Natural killer cell (primary cell): ENCODE results near the gene MFGE8. TPM values are rescaled to one million over a fixed set of nuclear protein-coding genes. Genes with fewer than 3 reads are reported as not detected.

Experiments used
- ATAC-seq, 3 donors: fragments of 150-1000 bp in 2 of 3; fragments of 200-7000 bp in 1 of 3; cut with Tn5 transposase; 1 replicate in 1 of 3; 2 replicates in 2 of 3; pipeline ENCODE4 v1.10.0; 2021; ENCODE audit warnings: mild to moderate bottlenecking in 2 of 3, moderate library complexity in 2 of 3
- DNase-seq, 2 donors: peaks; one replicate each; pipeline versions ENCODE4 v3.0.0 to v3.0.0-alpha.2; 2013 to 2021; ENCODE audit warnings: mixed read lengths in 1 of 2
- H3K27ac ChIP-seq: one replicate; pipeline ENCODE4 v1.5.1; 2013; ENCODE audit warnings: mild to moderate bottlenecking, low read length
- H3K27me3 ChIP-seq: one replicate; pipeline ENCODE4 v1.6.1; 2013; ENCODE audit warnings: low read length; ENCODE audit not compliant: control insufficient read depth, insufficient read depth
- H3K36me3 ChIP-seq: one replicate; pipeline ENCODE4 v1.6.1; 2013; ENCODE audit warnings: low read length; ENCODE audit not compliant: control insufficient read depth, insufficient read depth
- H3K4me1 ChIP-seq: one replicate; pipeline ENCODE4 v1.6.1; 2013; ENCODE audit warnings: low read length; ENCODE audit not compliant: control insufficient read depth, insufficient read depth
- H3K4me3 ChIP-seq: one replicate; pipeline ENCODE4 v1.5.1; 2013; ENCODE audit warnings: low read length
- H3K9me3 ChIP-seq: one replicate; pipeline ENCODE4 v1.6.1; 2013; ENCODE audit warnings: low read length; ENCODE audit not compliant: control insufficient read depth, insufficient read depth
- H3K27ac Mint-ChIP-seq, 2 donors: one replicate each; pipeline ENCODE4 v1.8.0; 2022; ENCODE audit warnings: mild to moderate bottlenecking in 2 of 2, mixed read lengths in 2 of 2, moderate library complexity in 1 of 2
- H3K27me3 Mint-ChIP-seq, 2 donors: one replicate each; pipeline ENCODE4 v1.8.0; 2022; ENCODE audit warnings: low read depth in 2 of 2, mixed read lengths in 2 of 2
- H3K36me3 Mint-ChIP-seq: one replicate; pipeline ENCODE4 v1.8.0; 2022; ENCODE audit warnings: mixed read lengths
- H3K4me1 Mint-ChIP-seq, 2 donors: one replicate each; pipeline ENCODE4 v1.8.0; 2022; ENCODE audit warnings: mixed read lengths in 2 of 2
- H3K4me3 Mint-ChIP-seq: one replicate; pipeline ENCODE4 v1.8.0; 2022; ENCODE audit warnings: mild to moderate bottlenecking, moderate library complexity, mixed read lengths
- H3K9me3 Mint-ChIP-seq, 2 donors: one replicate each; pipeline ENCODE4 v1.8.0; 2022; ENCODE audit warnings: mixed read lengths in 2 of 2
- WGBS: methylation state at CpG from one replicate; pipeline ENCODE4 v1.1.7; 2013; ENCODE audit warnings: missing lambda C conversion rate; ENCODE audit not compliant: insufficient coverage; 5-methylcytosine and 5-hydroxymethylcytosine counted together
- intact Hi-C: fragments of 100-400 bp; cut with micrococcal nuclease; formaldehyde crosslinking; loops from one replicate; pipeline ENCODE4 v1.14.2; 2022
- total RNA-seq, 4 donors: library from RNA; stranded (reverse); fragments of 120-200 nt in 1 of 4; gene quantifications; one replicate each; pipeline versions ENCODE4 v1.2.3 to v1.2.4, GENCODE V29; 2013 to 2022
- TF ChIP-seq, protein P1 (sequence below): fragments of 200-600 bp; IDR thresholded peaks from one replicate; pipeline ENCODE4 v1.8.0; 2022; ENCODE audit warnings: antibody characterized with exemption

The MFGE8 gene
- total RNA-seq, 3 donors from 2014 or later (not counting 1 experiment from before 2014, with no cell fraction given): 39.0 to 110 (median 72.5) TPM

DNA sequence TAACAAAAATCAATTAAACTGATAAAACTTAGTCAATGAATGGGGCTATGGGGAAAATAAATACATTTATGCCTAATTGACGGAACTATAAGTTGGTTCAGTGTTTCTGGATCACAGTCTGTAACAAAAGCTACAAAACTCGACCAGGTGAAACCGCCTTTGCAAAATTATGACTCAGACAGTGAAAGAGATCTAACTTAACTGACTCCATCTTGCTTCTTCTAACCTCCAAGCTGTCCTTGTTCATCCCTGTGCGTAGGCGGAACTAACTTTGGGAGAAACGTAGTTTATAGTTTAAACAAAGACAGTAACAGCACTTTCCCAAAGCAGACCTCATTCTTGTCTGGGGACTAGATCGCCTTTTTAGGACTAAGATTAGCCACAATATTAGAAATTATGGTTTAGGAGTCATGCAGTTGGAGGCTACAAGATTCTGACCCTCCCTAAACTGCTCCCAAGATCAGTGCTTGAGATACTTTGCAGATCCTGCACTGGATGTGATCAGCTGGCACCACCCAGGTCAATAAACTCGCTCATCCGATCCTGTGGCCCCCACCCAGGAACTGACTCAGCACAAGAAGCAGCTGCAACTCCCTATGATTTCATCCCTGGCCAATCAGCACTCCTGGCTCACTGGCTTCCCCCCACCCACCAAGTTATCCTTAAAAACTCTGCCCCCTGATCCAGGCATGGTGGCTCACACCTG, 7.2 kb upstream of the MFGE8 start:
- Mint-ChIP-seq H3K4me1 (no peaks in the 10 kb centered on the region), H3K36me3 (no peaks in the 10 kb centered on the region), H3K4me3 (no peak overlapping the region), H3K27me3 (peaks cover 8 to 14% of the 10 kb centered on the region in 2 donors), H3K9me3 (no peaks in the 10 kb centered on the region), H3K27ac (no peak overlapping the region)
- Histone ChIP-seq H3K27ac (no peak overlapping the region), H3K9me3 (no peaks in the 10 kb centered on the region), H3K4me1 (no peaks in the 10 kb centered on the region), H3K27me3 (no peaks in the 10 kb centered on the region), H3K36me3 (no peaks in the 10 kb centered on the region), H3K4me3 (no peak overlapping the region)
- TF ChIP-seq, protein P1, sequence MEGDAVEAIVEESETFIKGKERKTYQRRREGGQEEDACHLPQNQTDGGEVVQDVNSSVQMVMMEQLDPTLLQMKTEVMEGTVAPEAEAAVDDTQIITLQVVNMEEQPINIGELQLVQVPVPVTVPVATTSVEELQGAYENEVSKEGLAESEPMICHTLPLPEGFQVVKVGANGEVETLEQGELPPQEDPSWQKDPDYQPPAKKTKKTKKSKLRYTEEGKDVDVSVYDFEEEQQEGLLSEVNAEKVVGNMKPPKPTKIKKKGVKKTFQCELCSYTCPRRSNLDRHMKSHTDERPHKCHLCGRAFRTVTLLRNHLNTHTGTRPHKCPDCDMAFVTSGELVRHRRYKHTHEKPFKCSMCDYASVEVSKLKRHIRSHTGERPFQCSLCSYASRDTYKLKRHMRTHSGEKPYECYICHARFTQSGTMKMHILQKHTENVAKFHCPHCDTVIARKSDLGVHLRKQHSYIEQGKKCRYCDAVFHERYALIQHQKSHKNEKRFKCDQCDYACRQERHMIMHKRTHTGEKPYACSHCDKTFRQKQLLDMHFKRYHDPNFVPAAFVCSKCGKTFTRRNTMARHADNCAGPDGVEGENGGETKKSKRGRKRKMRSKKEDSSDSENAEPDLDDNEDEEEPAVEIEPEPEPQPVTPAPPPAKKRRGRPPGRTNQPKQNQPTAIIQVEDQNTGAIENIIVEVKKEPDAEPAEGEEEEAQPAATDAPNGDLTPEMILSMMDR: no peak
- DNase-seq (no peak), ATAC-seq (no peak)
- 76% methylated on average over 9 of the region's 9 CpGs for WGBS
- intact Hi-C loops: no loop called here

DNA sequence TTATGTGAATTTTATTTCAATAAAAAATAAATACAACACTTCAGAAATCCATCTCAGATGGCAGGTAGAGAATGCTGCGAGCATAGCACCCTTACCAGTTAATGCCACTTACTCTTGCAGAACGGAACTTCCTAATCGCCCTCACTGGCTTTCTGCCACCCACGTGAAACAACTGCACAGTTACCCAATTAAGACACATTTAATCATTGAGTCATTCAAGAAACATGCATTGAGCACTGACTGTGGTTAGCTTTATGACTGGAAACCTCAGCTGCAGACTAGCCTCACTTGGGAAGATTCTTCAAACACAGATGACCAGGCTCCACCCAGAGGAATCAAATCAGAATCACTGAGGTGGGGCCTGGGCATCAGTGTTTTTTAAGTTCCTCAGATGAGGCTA, 5.6 kb upstream of the MFGE8 start:
- no peaks in the 10 kb centered on the region for H3K9me3 Mint-ChIP-seq
- no peaks in the 10 kb centered on the region for H3K36me3 Mint-ChIP-seq
- peaks cover 8 to 12% of the 10 kb centered on the region in 2 donors for H3K27me3 Mint-ChIP-seq
- DNase-seq (peak in 1 of 2 donors; percentile 3), ATAC-seq (no peak)
- H3K27ac Mint-ChIP-seq: no peak overlapping the region
- H3K36me3 ChIP-seq: no peaks in the 10 kb centered on the region
- no peaks in the 10 kb centered on the region for H3K27me3 ChIP-seq
- 57% methylated on average over 4 of the region's 4 CpGs for WGBS
- no peak overlapping the region for H3K4me3 Mint-ChIP-seq
- H3K4me1 ChIP-seq: no peaks in the 10 kb centered on the region
- H3K4me1 Mint-ChIP-seq: peaks cover 0 to under 1% of the 10 kb centered on the region in 2 donors
- TF ChIP-seq, protein P1: no peak
- no peaks in the 10 kb centered on the region for H3K9me3 ChIP-seq
- H3K27ac ChIP-seq: no peak overlapping the region
- intact Hi-C loops: no loop called here
- no peak overlapping the region for H3K4me3 ChIP-seq

DNA sequence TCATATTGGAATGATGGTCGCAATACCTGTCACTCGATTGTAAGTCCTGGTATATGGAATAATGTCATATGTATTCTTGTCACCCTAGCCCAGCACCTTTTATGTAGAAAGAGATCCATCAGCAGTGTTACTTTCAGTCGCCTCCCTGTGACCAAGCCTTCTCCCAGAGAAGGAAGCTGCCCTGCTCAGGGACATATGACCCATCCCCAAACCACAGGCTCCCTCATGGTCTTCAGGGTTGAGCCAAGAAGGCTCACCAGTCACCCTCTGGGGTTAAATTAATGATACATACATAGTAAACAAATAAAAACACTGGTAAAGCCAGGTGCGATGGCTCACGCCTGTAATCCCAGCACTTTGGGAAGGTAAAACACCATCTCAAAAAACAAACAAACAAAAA, 4.6 kb upstream of the MFGE8 start:
- Mint-ChIP-seq H3K4me1 (peaks cover 5 to 8% of the 10 kb centered on the region in 2 donors), H3K9me3 (no peaks in the 10 kb centered on the region), H3K27me3 (peaks cover 4 to 8% of the 10 kb centered on the region in 2 donors), H3K27ac (no peak overlapping the region), H3K36me3 (no peaks in the 10 kb centered on the region), H3K4me3 (no peak overlapping the region)
- Histone ChIP-seq H3K4me1 (peaks cover 2% of the 10 kb centered on the region), H3K27me3 (no peaks in the 10 kb centered on the region), H3K4me3 (no peak overlapping the region), H3K27ac (no peak overlapping the region), H3K9me3 (no peaks in the 10 kb centered on the region), H3K36me3 (no peaks in the 10 kb centered on the region)
- intact Hi-C loops: no loop called here
- ATAC-seq (no peak), DNase-seq (no peak)
- TF ChIP-seq, protein P1: no peak
- 79% methylated on average over 3 of the region's 5 CpGs for WGBS

DNA sequence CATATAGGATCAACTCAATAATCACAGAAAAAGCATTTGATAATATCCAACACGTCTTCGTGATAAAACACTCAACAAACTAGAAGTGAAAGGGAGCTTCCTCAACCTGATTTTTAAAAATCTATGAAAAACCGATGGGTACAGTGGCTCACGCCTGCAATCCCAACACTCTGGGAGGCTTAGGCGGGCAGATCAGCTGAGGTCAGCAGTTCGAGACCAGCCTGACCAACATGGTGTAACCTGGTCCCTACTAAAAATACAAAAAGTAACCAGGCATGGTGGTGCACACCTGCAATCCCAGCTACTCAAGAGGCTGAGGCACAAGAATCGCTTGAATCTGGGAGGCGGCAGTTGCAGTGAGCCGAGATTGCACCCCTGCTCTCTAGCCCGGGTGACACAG, 2.2 kb upstream of the MFGE8 start:
- Histone ChIP-seq H3K27ac (no peak overlapping the region), H3K27me3 (no peaks in the 10 kb centered on the region), H3K4me1 (peaks cover 13% of the 10 kb centered on the region), H3K36me3 (no peaks in the 10 kb centered on the region), H3K4me3 (no peak overlapping the region), H3K9me3 (no peaks in the 10 kb centered on the region)
- intact Hi-C loops: no loop called here
- peaks cover 12 to 21% of the 10 kb centered on the region in 2 donors for H3K4me1 Mint-ChIP-seq
- no peak overlapping the region for H3K27ac Mint-ChIP-seq
- H3K36me3 Mint-ChIP-seq: no peaks in the 10 kb centered on the region
- ATAC-seq (no peak), DNase-seq (no peak)
- TF ChIP-seq, protein P1: no peak
- 95% methylated on average over 7 of the region's 10 CpGs for WGBS
- H3K27me3 Mint-ChIP-seq: peaks cover 4 to 8% of the 10 kb centered on the region in 2 donors
- no peak overlapping the region for H3K4me3 Mint-ChIP-seq
- H3K9me3 Mint-ChIP-seq: no peaks in the 10 kb centered on the region
